Upper lobe of left lung (tissue), 6 donors: ENCODE data around the gene TM4SF4. TPM values are rescaled to one million over a fixed set of nuclear protein-coding genes. Genes with fewer than 3 reads are reported as not detected.

Source experiments
- ATAC-seq, 2 donors: fragments of 200-7000 bp; cut with Tn5 transposase; one replicate each; pipeline ENCODE4 v1.9.1; 2022; ENCODE audit warnings: mild to moderate bottlenecking in 2 of 2, moderate library complexity in 2 of 2; ENCODE audit not compliant: low FRiP score in 2 of 2
- DNase-seq, 2 donors: peaks; one replicate each; pipeline ENCODE4 v3.0.0-alpha.2; 2019 to 2020
- H3K27ac ChIP-seq, 4 donors: fragments of 200-600 bp; sonication (generic); one replicate each; pipeline ENCODE4 v1.5.1; 2016 to 2019
- H3K27me3 ChIP-seq, 4 donors: fragments of 200-600 bp; sonication (generic); one replicate each; pipeline ENCODE4 v1.5.1; 2017 to 2019
- H3K36me3 ChIP-seq, 4 donors: fragments of 200-600 bp; sonication (generic); one replicate each; pipeline ENCODE4 v1.5.1; 2016 to 2019
- H3K4me1 ChIP-seq, 4 donors: fragments of 200-600 bp; sonication (generic); one replicate each; pipeline ENCODE4 v1.5.1; 2018 to 2019
- H3K4me3 ChIP-seq, 4 donors: fragments of 200-600 bp; sonication (generic); one replicate each; pipeline ENCODE4 v1.5.1; 2017 to 2019; ENCODE audit warnings: mild to moderate bottlenecking in 2 of 4, moderate library complexity in 1 of 4
- H3K9me3 ChIP-seq, 4 donors: fragments of 200-600 bp; sonication (generic); one replicate each; pipeline ENCODE4 v1.5.1; 2018 to 2019
- CTCF ChIP-seq, 6 experiments: fragments of 450-650 bp in 4 of 6; fragments of 200-600 bp in 2 of 6; sonication (generic) in 2 of 6; IDR thresholded peaks; one replicate each; pipeline ENCODE4 v1.5.1; 2016 to 2019; ENCODE audit warnings: antibody characterized with exemption in 6 of 6
- EP300 ChIP-seq, 4 donors: sonication (generic); formaldehyde crosslinking; IDR thresholded peaks; one replicate each; pipeline ENCODE4 v1.5.1; 2017; ENCODE audit warnings: antibody characterized with exemption in 4 of 4, control low read depth in 2 of 4
- POLR2A ChIP-seq, 4 donors: fragments of 450-650 bp; IDR thresholded peaks; one replicate each; pipeline ENCODE4 v1.5.1; 2016 to 2017; ENCODE audit warnings: antibody characterized with exemption in 4 of 4, mild to moderate bottlenecking in 2 of 4
- POLR2AphosphoS5 ChIP-seq, 2 donors: sonication (generic); formaldehyde crosslinking; IDR thresholded peaks; one replicate each; pipeline ENCODE4 v1.5.1; 2017; ENCODE audit warnings: antibody characterized with exemption in 2 of 2
- WGBS, 2 donors: methylation state at CpG; one replicate each; pipeline ENCODE4 v1.1.5; 2017 to 2018; 5-methylcytosine and 5-hydroxymethylcytosine counted together
- total RNA-seq, 6 donors: library from RNA; depleted of rRNA in 4 of 6; stranded (reverse); fragments of >200 nt in 4 of 6; gene quantifications; one replicate each; pipeline versions ENCODE4 v1.1.0 to v1.2.1, GENCODE V29; 2016 to 2021
- donor health status: DM: no; HTN: no; CAD: no; lungs with moderate emphysema.
- donor health status: DM: no; HTN: yes; CAD: no; lungs with severe emphysema.

The TM4SF4 gene
- 1 to 10 TPM in 4 of 6 donors, not detected in 2; 1.8 to 2.5 (median 2.2) TPM for total RNA-seq

GRCh38 chr3:149474250-149474817, at the start of gene TM4SF4:
Gene TM4SF4 (plus strand): TSS chr3:149474697. CDS start chr3:149474878, 181 bp downstream.
- Histone ChIP-seq H3K36me3 (no peaks in the 10 kb centered on the region), H3K4me3 (no peak within 1 kb of the TSS), H3K9me3 (no peaks in the 10 kb centered on the region), H3K4me1 (peaks cover 26 to 33% (median 29%) of the 10 kb centered on the region in 4 donors), H3K27ac (peak within 1 kb of the TSS; percentile 56 to 77 (median 66)), H3K27me3 (no peaks in the 10 kb centered on the region)
- WGBS, 2 donors: 65 to 73% methylated on average over 5 of the region's 5 CpGs
- ATAC-seq (no peak), DNase-seq (no peak)
- TF ChIP-seq POLR2AphosphoS5 (IDR thresholded peaks at IDR 0.05): no peak
- no peak for TF ChIP-seq CTCF (IDR thresholded peaks at IDR 0.05)
- no peak for TF ChIP-seq POLR2A (IDR thresholded peaks at IDR 0.05)
- no peak for TF ChIP-seq EP300 (IDR thresholded peaks at IDR 0.05)

- H3K9me3 ChIP-seq: no peaks in the 10 kb centered on the region
- WGBS, 2 donors: 27 to 45% methylated on average over 2 of the region's 2 CpGs
- H3K4me3 ChIP-seq: no peak overlapping the region
These were observed 49.6 kb upstream of the TM4SF4 start for GRCh38 chr3:149424918-149425317.

GRCh38 chr3:149426325-149426724, 48.2 kb upstream of the TM4SF4 start:
- TF ChIP-seq POLR2A (IDR thresholded peaks at IDR 0.05) (no peak), EP300 (IDR thresholded peaks at IDR 0.05) (no peak), CTCF (IDR thresholded peaks at IDR 0.05) (no peak), POLR2AphosphoS5 (IDR thresholded peaks at IDR 0.05) (no peak)
- Histone ChIP-seq H3K9me3 (no peaks in the 10 kb centered on the region), H3K27me3 (no peaks in the 10 kb centered on the region), H3K27ac (no peak overlapping the region), H3K4me3 (no peak overlapping the region), H3K4me1 (peaks cover 0 to 7% (median 2%) of the 10 kb centered on the region in 4 donors), H3K36me3 (no peaks in the 10 kb centered on the region)
- DNase-seq (no peak), ATAC-seq (no peak)
- WGBS, 2 donors: 35 to 59% methylated on average over 2 of the region's 2 CpGs

More at GRCh38 chr3:149424918-149425317, 49.6 kb upstream of the TM4SF4 start:
- Histone ChIP-seq H3K27me3 (no peaks in the 10 kb centered on the region), H3K4me1 (peaks cover 0 to 7% (median 2%) of the 10 kb centered on the region in 4 donors), H3K27ac (no peak overlapping the region), H3K36me3 (no peaks in the 10 kb centered on the region)
- ATAC-seq (peak in 1 of 2 donors; percentile 68), DNase-seq (no peak)
- no peak for TF ChIP-seq CTCF (IDR thresholded peaks at IDR 0.05)
- TF ChIP-seq EP300 (IDR thresholded peaks at IDR 0.05): no peak
- TF ChIP-seq POLR2AphosphoS5 (IDR thresholded peaks at IDR 0.05): no peak
- no peak for TF ChIP-seq POLR2A (IDR thresholded peaks at IDR 0.05)

- DNase-seq: no peak
- ATAC-seq: no peak
- WGBS, 2 donors: 96 to 100% methylated on average over 2 of the region's 2 CpGs
- TF ChIP-seq CTCF (IDR thresholded peaks at IDR 0.05) (no peak), POLR2AphosphoS5 (IDR thresholded peaks at IDR 0.05) (no peak), EP300 (IDR thresholded peaks at IDR 0.05) (no peak), POLR2A (IDR thresholded peaks at IDR 0.05) (no peak)
- H3K4me3 ChIP-seq: no peak overlapping the region
- no peak overlapping the region for H3K27ac ChIP-seq
- H3K4me1 ChIP-seq: peaks cover 0 to 7% (median 5%) of the 10 kb centered on the region in 4 donors
- no peaks in the 10 kb centered on the region for H3K9me3 ChIP-seq
- no peaks in the 10 kb centered on the region for H3K36me3 ChIP-seq
- H3K27me3 ChIP-seq: no peaks in the 10 kb centered on the region
These were observed 46.4 kb upstream of the TM4SF4 start for GRCh38 chr3:149428087-149428486.

- Histone ChIP-seq H3K27me3 (no peaks in the 10 kb centered on the region), H3K27ac (no peak overlapping the region), H3K4me3 (no peak overlapping the region), H3K9me3 (no peaks in the 10 kb centered on the region), H3K4me1 (peaks cover 0 to 7% (median 0%) of the 10 kb centered on the region in 4 donors), H3K36me3 (no peaks in the 10 kb centered on the region)
- TF ChIP-seq POLR2A (IDR thresholded peaks at IDR 0.05): no peak
- no peak for TF ChIP-seq POLR2AphosphoS5 (IDR thresholded peaks at IDR 0.05)
- no peak for TF ChIP-seq CTCF (IDR thresholded peaks at IDR 0.05)
- no peak for TF ChIP-seq EP300 (IDR thresholded peaks at IDR 0.05)
- WGBS, 2 donors: 63 to 77% methylated on average over 1 of the region's 1 CpG
- ATAC-seq: no peak
- DNase-seq: no peak
These were observed 44.3 kb upstream of the TM4SF4 start for GRCh38 chr3:149430216-149430615.
